Lung (tissue), 12 donors: ENCODE results near the gene ADAM30. TPM values are rescaled to one million over a fixed set of nuclear protein-coding genes. Genes with fewer than 3 reads are reported as not detected.
A peak's percentile ranks its signal among the peaks of the same experiment; 100 is the strongest.

Experiments used
- ATAC-seq: fragments of 200-7000 bp; cut with Tn5 transposase; one replicate; pipeline ENCODE4 v1.9.1; 2020; ENCODE audit warnings: moderate number of reproducible peaks; ENCODE audit not compliant: insufficient read depth, low FRiP score
- DNase-seq, 3 donors: peaks; one replicate each; pipeline ENCODE4 v3.0.0-alpha.2; 2013 to 2017
- H3K27ac ChIP-seq, 2 donors: one replicate each; pipeline ENCODE4 v1.5.1; 2013; ENCODE audit warnings: mild to moderate bottlenecking in 2 of 2, moderate library complexity in 2 of 2, control low read depth in 1 of 2, inconsistent platforms in 1 of 2, low read depth in 1 of 2, low read length in 1 of 2
- H3K27me3 ChIP-seq, 3 donors: one replicate each; pipeline ENCODE4 v1.5.1; 2013; ENCODE audit warnings: low read length in 2 of 3; ENCODE audit not compliant: control insufficient read depth in 3 of 3, insufficient read depth in 3 of 3
- H3K36me3 ChIP-seq, 4 donors: one replicate each; pipeline ENCODE4 v1.5.1; 2013; ENCODE audit warnings: low read length in 4 of 4, mild to moderate bottlenecking in 1 of 4, moderate library complexity in 1 of 4; ENCODE audit not compliant: control insufficient read depth in 4 of 4, insufficient read depth in 4 of 4
- H3K4me1 ChIP-seq, 5 donors: one replicate each; pipeline ENCODE4 v1.5.1; 2013; ENCODE audit warnings: low read length in 5 of 5, mild to moderate bottlenecking in 2 of 5, moderate library complexity in 1 of 5; ENCODE audit not compliant: control insufficient read depth in 5 of 5, insufficient read depth in 5 of 5
- H3K4me3 ChIP-seq: one replicate; pipeline ENCODE4 v1.5.1; 2013; ENCODE audit warnings: mild to moderate bottlenecking, control low read depth, moderate library complexity
- H3K9ac ChIP-seq, 2 donors: one replicate each; pipeline ENCODE4 v1.5.1; 2013; ENCODE audit warnings: low read length in 2 of 2, control low read depth in 1 of 2; ENCODE audit not compliant: insufficient read depth in 1 of 2
- H3K9me3 ChIP-seq, 4 donors: one replicate each; pipeline ENCODE4 v1.5.1; 2013; ENCODE audit warnings: low read length in 3 of 4, mild to moderate bottlenecking in 1 of 4, moderate library complexity in 1 of 4; ENCODE audit not compliant: control insufficient read depth in 4 of 4, insufficient read depth in 3 of 4
- CTCF ChIP-seq: IDR thresholded peaks from 2 replicates; pipeline ENCODE4 v1.5.1; 2012; ENCODE audit warnings: mild to moderate bottlenecking; ENCODE audit errors: control extremely low read depth, extremely low read depth
- WGBS, 2 donors: extraction: QIAGEN DNeasy Blood & Tissue Kit; methylation state at CpG; one replicate each; pipeline ENCODE4 v1.1.7; 2013; 5-methylcytosine and 5-hydroxymethylcytosine counted together
- polyA plus RNA-seq, 2 donors: library from polyadenylated mRNA; stranded (reverse); fragments of 200-250 nt; gene quantifications; one replicate each; pipeline ENCODE4 v1.2.1, GENCODE V29; 2013
- total RNA-seq, 2 donors: library from RNA; depleted of rRNA in 1 of 2; stranded (reverse); fragments of >200 nt in 1 of 2; gene quantifications; one replicate each; pipeline ENCODE4 v1.2.1, GENCODE V29; 2014 to 2021
- donor health status: control.
- donor health status: control.
- donor health status: Bipolar disorder and iron deficiency.
- donor health status: healthy.
- donor health status: DM: yes; HTN: yes; CAD: no.

Gene ADAM30
- total and polyA plus RNA-seq, 4 donors, result not detected

- no peaks in the 10 kb centered on the region for H3K9me3 ChIP-seq
- ATAC-seq, result no peak
Measured at GRCh38 chr1:119874186-119874585, 22.1 kb downstream of the ADAM30 start.

GRCh38 chr1:119873135-119874015 lies 22.9 kb downstream of the ADAM30 start:
- no peak for TF ChIP-seq CTCF
- DNase-seq (peak in 2 of 3 donors; percentile 44 to 48), ATAC-seq (peak; percentile 58)
- 75 to 85% methylated on average over 4 of the region's 4 CpGs for WGBS, 2 donors
- H3K9me3 ChIP-seq, result no peaks in the 10 kb centered on the region
- peaks cover 0 to 4% (median 0%) of the 10 kb centered on the region in 5 donors for H3K4me1 ChIP-seq
- H3K36me3 ChIP-seq, result no peaks in the 10 kb centered on the region
- H3K9ac ChIP-seq, result no peak overlapping the region
- H3K27ac ChIP-seq, result no peak overlapping the region
- no peak overlapping the region for H3K4me3 ChIP-seq
- H3K27me3 ChIP-seq, result no peaks in the 10 kb centered on the region

More at GRCh38 chr1:119874186-119874585, 22.1 kb downstream of the ADAM30 start:
- Histone ChIP-seq H3K9ac (no peak overlapping the region), H3K36me3 (no peaks in the 10 kb centered on the region), H3K4me1 (peaks cover 0 to 4% (median 0%) of the 10 kb centered on the region in 5 donors), H3K27ac (no peak overlapping the region), H3K4me3 (no peak overlapping the region), H3K27me3 (no peaks in the 10 kb centered on the region)
- DNase-seq, result no peak
- WGBS, 2 donors, result 79 to 95% methylated on average over 2 of the region's 2 CpGs
- TF ChIP-seq CTCF, result no peak

- no peak overlapping the region for H3K4me3 ChIP-seq
- WGBS, 2 donors, result 88 to 94% methylated on average over 4 of the region's 4 CpGs
- no peak overlapping the region for H3K9ac ChIP-seq
- no peak for TF ChIP-seq CTCF
- no peaks in the 10 kb centered on the region for H3K27me3 ChIP-seq
- no peak overlapping the region for H3K27ac ChIP-seq
- peaks cover 0 to 4% (median 0%) of the 10 kb centered on the region in 5 donors for H3K4me1 ChIP-seq
- no peak for DNase-seq
- ATAC-seq, result no peak
- H3K36me3 ChIP-seq, result no peaks in the 10 kb centered on the region
- no peaks in the 10 kb centered on the region for H3K9me3 ChIP-seq
Measured at GRCh38 chr1:119871881-119872280, 24.4 kb downstream of the ADAM30 start.
